ENCODE measurements around the gene STK11IP. TPM values are rescaled to one million over a fixed set of nuclear protein-coding genes. Genes with fewer than 3 reads are reported as not detected.

Gene STK11IP
- total RNA-seq, 1 experiment from 2014 or later, result 39.9 TPM

GRCh38 chr2:219595256-219595655 is 2.4 kb upstream of the STK11IP start:
- peak overlapping the region; percentile 90 for H3K27ac Mint-ChIP-seq
- DNase-seq (ENCODE audit: low spot score) (no peak), ATAC-seq (no peak)
- POLR2A ChIA-PET, result interaction anchor here (0.7 to 3.6 kb wide), 3 partner anchors 24 to 1790 kb away, joined by 4 to 24 read pairs (median 8); partner anchors contain the start of genes INHA and OBSL1
- CTCF ChIA-PET, result interaction anchor here (0.6 to 5.6 kb wide), 11 partner anchors 18 to 254 kb away, joined by 3 to 53 read pairs (median 4); partner anchors contain the start of genes INHA and OBSL1
- 0 out of 2 replicates have a peak overlapping the region, but pooled peaks have one; percentile 10 for H3K4me3 Mint-ChIP-seq
- H3K9me3 Mint-ChIP-seq, result no peaks in the 10 kb centered on the region
- TF ChIP-seq OVOL2 (CRISPR knock-in tag; IDR thresholded peaks at IDR 0.05; ENCODE audit: borderline replicate concordance) (no peak), NFYB (CRISPR knock-in tag; conservative IDR thresholded peaks at IDR 0.05; ENCODE audit: low read depth) (no peak), ZMAT4 (CRISPR knock-in tag; IDR thresholded peaks at IDR 0.05) (no peak), HMGA2 (CRISPR knock-in tag; IDR thresholded peaks at IDR 0.05) (no peak), E2F4 (CRISPR knock-in tag; IDR thresholded peaks at IDR 0.05; ENCODE audit: borderline replicate concordance, low read depth) (no peak), ZNF532 (CRISPR knock-in tag; IDR thresholded peaks at IDR 0.05; ENCODE audit: borderline replicate concordance) (no peak), ELF4 (CRISPR knock-in tag; IDR thresholded peaks at IDR 0.05; ENCODE audit: low read depth) (no peak), ZNF121 (CRISPR knock-in tag; IDR thresholded peaks at IDR 0.05) (no peak), RELA (CRISPR knock-in tag; IDR thresholded peaks at IDR 0.05; ENCODE audit: borderline replicate concordance) (no peak)
- peaks cover 36% of the 10 kb centered on the region for H3K4me1 Mint-ChIP-seq
- no peaks in the 10 kb centered on the region for H3K36me3 Mint-ChIP-seq
- H3K27me3 Mint-ChIP-seq (ENCODE audit: low read depth), result peaks cover under 1% of the 10 kb centered on the region; the same call in 1 of the 2 replicates

- ChIA-PET POLR2A (interaction anchor here (0.8 to 3.6 kb wide), 7 partner anchors 20 to 53 kb away, joined by 3 to 24 read pairs (median 14); partner anchors contain the start of genes CHPF, INHA, OBSL1 and TMEM198), CTCF (interaction anchor here (1.1 to 5.6 kb wide), 15 partner anchors 13 to 493 kb away, joined by 3 to 53 read pairs (median 4); partner anchors contain the start of genes CHPF, GMPPA, INHA and OBSL1)
- H3K27me3 Mint-ChIP-seq (ENCODE audit: low read depth), result no peaks in the 10 kb centered on the region
- no peaks in the 10 kb centered on the region for H3K9me3 Mint-ChIP-seq
- ATAC-seq, result no peak
- no peak for DNase-seq (ENCODE audit: low spot score)
- peak overlapping the region; percentile 99 for H3K27ac Mint-ChIP-seq
- peaks cover 2% of the 10 kb centered on the region; the same call in 1 of the 2 replicates for H3K36me3 Mint-ChIP-seq
- TF ChIP-seq JUN (CRISPR knock-in tag; IDR thresholded peaks at IDR 0.05) (no peak), EMX1 (CRISPR knock-in tag; IDR thresholded peaks at IDR 0.05) (no peak), ZNF232 (CRISPR knock-in tag; IDR thresholded peaks at IDR 0.05) (no peak), ETV6 (CRISPR knock-in tag; IDR thresholded peaks at IDR 0.05) (no peak), ZBTB21 (CRISPR knock-in tag; IDR thresholded peaks at IDR 0.05; ENCODE audit: borderline replicate concordance) (no peak), AFF4 (CRISPR knock-in tag; IDR thresholded peaks at IDR 0.05; ENCODE audit: borderline replicate concordance) (no peak), USF2 (CRISPR knock-in tag; IDR thresholded peaks at IDR 0.05) (no peak), TEAD1 (CRISPR knock-in tag; IDR thresholded peaks at IDR 0.05) (no peak), ZNF396 (CRISPR knock-in tag; IDR thresholded peaks at IDR 0.05; ENCODE audit: borderline replicate concordance) (no peak), MLX (CRISPR knock-in tag; IDR thresholded peaks at IDR 0.05) (no peak), CDX4 (CRISPR knock-in tag; IDR thresholded peaks at IDR 0.05; ENCODE audit: borderline replicate concordance) (no peak)
- peaks cover 36% of the 10 kb centered on the region for H3K4me1 Mint-ChIP-seq
- peak overlapping the region; percentile 97 for H3K4me3 Mint-ChIP-seq
Observed at GRCh38 chr2:219596954-219597551, 604 bp upstream of the STK11IP start.
